ENCODE data around the gene MINDY2.
"Not testable (repeated sequence)": the region's sequence is repeated elsewhere in the genome, so short reads cannot be mapped to it uniquely, and the experiment has no call there.

MINDY2 gene

DNA sequence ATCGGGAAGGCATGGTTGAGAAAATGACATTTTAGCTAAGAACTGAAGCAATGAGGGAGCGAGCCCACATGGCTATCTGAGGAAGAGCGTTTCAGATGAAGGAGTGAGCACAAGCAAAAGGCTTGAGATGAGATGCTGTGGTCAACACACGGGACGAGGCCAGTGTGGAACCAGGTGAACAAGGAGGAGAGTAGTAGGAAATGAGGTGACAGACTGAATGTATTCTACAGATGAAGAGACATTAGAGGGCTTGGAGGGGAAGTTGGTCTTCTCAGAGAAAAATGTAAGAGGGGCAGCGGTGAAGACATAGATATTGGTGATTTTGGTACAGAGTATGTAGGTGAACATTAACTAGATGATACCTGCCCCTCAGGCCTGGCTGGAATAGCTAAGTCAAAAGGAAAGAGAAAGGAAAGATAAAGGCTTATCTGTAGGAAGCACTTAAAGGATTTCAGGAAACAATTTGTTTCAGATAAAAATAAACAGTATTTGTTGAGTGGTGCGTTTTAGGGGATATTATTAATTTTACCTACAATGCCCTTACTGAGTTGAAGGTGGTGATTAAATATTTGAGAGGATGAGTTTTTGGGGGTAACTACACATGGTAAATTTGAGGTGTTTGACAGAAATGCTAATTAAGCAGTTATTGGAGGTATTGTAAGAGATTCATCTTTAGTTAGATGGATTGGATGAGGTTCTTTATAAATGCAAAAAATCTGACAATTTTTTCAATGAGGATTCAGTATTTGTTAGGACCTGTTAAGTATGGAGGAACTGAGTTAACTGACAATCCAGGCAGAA is 105.4 kb downstream of the MINDY2 start:
- H3K4me1 ChIP-seq (ENCODE audit: control insufficient read depth in 2 of 2, insufficient read depth in 2 of 2, low read length in 2 of 2): no peaks in the 10 kb centered on the region
- no peak overlapping the region for H3K9ac ChIP-seq (ENCODE audit: low read depth in 1 of 2, low read length in 2 of 2)
- H3K27ac ChIP-seq (ENCODE audit: low read depth in 2 of 2, low read length in 2 of 2): no peak overlapping the region
- no peaks in the 10 kb centered on the region for H3K27me3 ChIP-seq (ENCODE audit: control insufficient read depth in 2 of 2, insufficient read depth in 2 of 2, low read length in 2 of 2)
- H3K36me3 ChIP-seq (ENCODE audit: control insufficient read depth in 2 of 2, insufficient read depth in 2 of 2, low read length in 2 of 2): peaks cover 21 to 27% of the 10 kb centered on the region in 2 donors
- no peak overlapping the region for H3K4me3 ChIP-seq (ENCODE audit: low read length in 2 of 2)
- no peaks in the 10 kb centered on the region for H3K9me3 ChIP-seq (ENCODE audit: control insufficient read depth in 2 of 2, low read length in 2 of 2)

DNA sequence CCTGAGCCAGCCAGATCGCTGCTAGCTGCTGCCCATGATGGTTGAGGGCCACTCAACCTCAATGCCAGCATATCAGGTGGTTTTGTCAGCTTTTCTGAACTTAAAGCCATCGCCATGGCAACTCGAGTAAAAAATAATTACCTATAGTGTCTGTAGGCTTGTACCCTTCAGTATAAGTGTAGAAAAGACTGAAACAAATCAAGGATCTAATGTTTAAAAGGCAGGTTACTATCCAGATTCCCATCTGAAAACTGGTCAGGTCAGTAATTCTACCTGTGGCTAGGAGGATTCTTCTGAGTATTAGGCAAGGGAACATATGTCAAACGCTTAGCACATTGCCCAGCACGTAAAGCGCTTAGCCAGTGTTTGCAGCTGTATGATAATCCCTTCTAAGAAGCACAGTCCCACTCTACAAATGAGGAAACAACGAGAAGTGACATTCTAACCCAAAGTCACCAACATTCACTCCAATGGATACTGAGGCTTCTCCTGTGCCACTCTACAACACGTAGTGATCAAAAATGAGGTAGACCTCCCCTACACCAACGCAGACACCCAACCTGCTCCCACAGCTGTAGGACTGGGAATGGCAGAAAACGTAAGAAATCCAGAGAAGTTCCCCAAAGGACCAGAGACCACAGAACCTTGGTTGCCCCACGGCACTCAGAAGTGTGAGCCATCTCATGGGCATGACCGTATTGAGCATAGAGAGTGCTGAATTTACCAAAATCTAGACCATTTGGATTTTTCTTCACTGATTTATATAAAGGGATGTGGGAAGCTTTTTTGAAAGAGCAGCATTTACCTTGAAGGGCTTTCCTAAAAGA is 107.1 kb downstream of the MINDY2 start:
- H3K4me3 ChIP-seq (ENCODE audit: low read length in 2 of 2): no peak overlapping the region
- H3K9ac ChIP-seq (ENCODE audit: low read depth in 1 of 2, low read length in 2 of 2): no peak overlapping the region
- no peaks in the 10 kb centered on the region for H3K9me3 ChIP-seq (ENCODE audit: control insufficient read depth in 2 of 2, low read length in 2 of 2)
- H3K36me3 ChIP-seq (ENCODE audit: control insufficient read depth in 2 of 2, insufficient read depth in 2 of 2, low read length in 2 of 2): peaks cover 30 to 42% of the 10 kb centered on the region in 2 donors
- H3K27me3 ChIP-seq (ENCODE audit: control insufficient read depth in 2 of 2, insufficient read depth in 2 of 2, low read length in 2 of 2): no peaks in the 10 kb centered on the region
- no peak overlapping the region for H3K27ac ChIP-seq (ENCODE audit: low read depth in 2 of 2, low read length in 2 of 2)
- no peaks in the 10 kb centered on the region for H3K4me1 ChIP-seq (ENCODE audit: control insufficient read depth in 2 of 2, insufficient read depth in 2 of 2, low read length in 2 of 2)

DNA sequence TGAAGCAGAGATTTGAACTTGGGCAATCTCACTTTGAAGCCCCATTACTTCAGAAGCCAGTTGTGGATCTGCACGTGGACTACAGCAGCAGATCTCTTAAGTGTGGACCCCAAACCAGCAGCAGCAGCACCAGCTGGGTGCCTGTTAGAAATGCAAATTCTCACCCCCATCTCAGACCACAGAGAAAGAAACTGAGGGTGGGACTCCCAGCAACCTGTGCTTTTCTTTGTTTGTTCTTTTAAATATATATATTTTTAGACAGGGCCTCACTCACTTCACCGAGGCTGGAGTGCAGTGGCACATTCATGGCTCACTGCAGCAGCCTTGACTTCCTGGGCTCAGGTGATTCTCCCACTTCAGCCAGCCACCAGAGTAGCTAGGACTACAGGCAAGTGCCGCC is 109.2 kb downstream of the MINDY2 start:
- H3K27ac ChIP-seq (ENCODE audit: low read depth in 2 of 2, low read length in 2 of 2): no peak overlapping the region
- H3K4me1 ChIP-seq (ENCODE audit: control insufficient read depth in 2 of 2, insufficient read depth in 2 of 2, low read length in 2 of 2): no peaks in the 10 kb centered on the region
- no peak overlapping the region for H3K9ac ChIP-seq (ENCODE audit: low read depth in 1 of 2, low read length in 2 of 2)
- no peaks in the 10 kb centered on the region for H3K9me3 ChIP-seq (ENCODE audit: control insufficient read depth in 2 of 2, low read length in 2 of 2)
- H3K4me3 ChIP-seq (ENCODE audit: low read length in 2 of 2): no peak overlapping the region
- H3K27me3 ChIP-seq (ENCODE audit: control insufficient read depth in 2 of 2, insufficient read depth in 2 of 2, low read length in 2 of 2): no peaks in the 10 kb centered on the region
- H3K36me3 ChIP-seq (ENCODE audit: control insufficient read depth in 2 of 2, insufficient read depth in 2 of 2, low read length in 2 of 2): peaks cover 42 to 55% of the 10 kb centered on the region in 2 donors

DNA sequence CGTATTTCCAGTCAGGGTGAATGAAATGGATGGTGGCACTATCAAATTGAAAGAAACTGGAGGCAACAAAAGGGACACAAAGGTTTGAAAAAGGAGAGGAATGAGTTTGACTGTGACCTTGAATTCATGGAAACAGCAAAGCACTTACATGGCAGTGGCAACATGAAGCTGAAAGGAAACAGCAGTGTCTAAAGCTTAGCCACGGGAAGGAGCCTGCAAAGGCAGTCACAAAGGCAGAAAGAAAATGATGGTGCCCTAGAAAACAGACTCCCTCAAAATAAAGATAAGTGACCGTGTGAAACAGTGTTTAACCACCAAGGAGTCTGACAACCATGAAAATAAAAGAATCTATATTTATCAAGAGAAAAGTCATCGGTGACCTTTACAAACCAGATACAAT is 111.1 kb downstream of the MINDY2 start:
- Histone ChIP-seq H3K9me3 (ENCODE audit: control insufficient read depth in 2 of 2, low read length in 2 of 2) (no peaks in the 10 kb centered on the region), H3K9ac (ENCODE audit: low read depth in 1 of 2, low read length in 2 of 2) (no peak overlapping the region), H3K36me3 (ENCODE audit: control insufficient read depth in 2 of 2, insufficient read depth in 2 of 2, low read length in 2 of 2) (peaks cover 59 to 70% of the 10 kb centered on the region in 2 donors), H3K4me3 (ENCODE audit: low read length in 2 of 2) (no peak overlapping the region), H3K27me3 (ENCODE audit: control insufficient read depth in 2 of 2, insufficient read depth in 2 of 2, low read length in 2 of 2) (no peaks in the 10 kb centered on the region), H3K27ac (ENCODE audit: low read depth in 2 of 2, low read length in 2 of 2) (no peak overlapping the region), H3K4me1 (ENCODE audit: control insufficient read depth in 2 of 2, insufficient read depth in 2 of 2, low read length in 2 of 2) (no peaks in the 10 kb centered on the region)

DNA sequence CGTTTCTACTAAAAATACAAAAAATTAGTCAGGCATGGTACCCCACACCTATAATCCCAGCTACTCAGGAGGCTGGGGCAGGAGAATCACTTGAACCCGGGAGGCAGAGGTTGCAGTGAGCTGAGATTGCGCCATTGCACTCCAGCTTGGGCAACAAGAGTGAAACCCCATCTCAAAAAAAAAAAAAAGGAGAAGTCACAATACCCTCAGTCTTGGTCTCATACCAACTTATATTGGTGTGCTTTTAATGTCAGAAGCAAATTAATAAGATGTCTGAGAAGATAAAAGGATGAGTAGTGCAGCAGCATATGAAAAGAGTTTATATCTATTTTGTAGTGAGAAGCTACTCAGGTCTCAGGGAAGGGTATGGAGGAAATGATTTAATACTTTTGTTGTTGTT is 112.8 kb downstream of the MINDY2 start:
- not testable (repeated sequence) for H3K9ac ChIP-seq (ENCODE audit: low read depth in 1 of 2, low read length in 2 of 2); H3K4me3 ChIP-seq (ENCODE audit: low read length in 2 of 2); H3K9me3 ChIP-seq (ENCODE audit: control insufficient read depth in 2 of 2, low read length in 2 of 2); H3K27me3 ChIP-seq (ENCODE audit: control insufficient read depth in 2 of 2, insufficient read depth in 2 of 2, low read length in 2 of 2); H3K27ac ChIP-seq (ENCODE audit: low read depth in 2 of 2, low read length in 2 of 2); H3K4me1 ChIP-seq (ENCODE audit: control insufficient read depth in 2 of 2, insufficient read depth in 2 of 2, low read length in 2 of 2)
- peaks cover 64 to 76% of the 10 kb centered on the region in 2 donors for H3K36me3 ChIP-seq (ENCODE audit: control insufficient read depth in 2 of 2, insufficient read depth in 2 of 2, low read length in 2 of 2)

DNA sequence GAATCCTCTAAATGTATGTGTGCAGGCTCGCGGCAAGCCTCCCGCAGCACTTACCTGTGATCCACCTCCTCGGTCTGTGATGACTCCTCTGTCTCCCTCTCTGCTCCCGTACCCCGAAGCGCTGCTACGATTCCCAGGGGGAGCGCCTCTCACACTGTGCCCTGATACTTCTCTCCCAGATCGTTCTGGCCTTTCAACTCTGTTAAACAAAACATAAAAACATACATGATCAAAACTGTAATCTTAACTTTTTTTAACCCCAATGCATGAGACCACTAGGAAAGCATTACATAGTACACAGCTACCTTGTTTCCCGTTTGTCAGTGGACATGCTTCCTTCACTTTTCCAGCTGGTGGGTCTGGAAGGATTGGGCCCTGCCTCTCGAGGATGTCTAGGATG is 115.8 kb downstream of the MINDY2 start:
- H3K9ac ChIP-seq (ENCODE audit: low read depth in 1 of 2, low read length in 2 of 2): no peak overlapping the region
- H3K9me3 ChIP-seq (ENCODE audit: control insufficient read depth in 2 of 2, low read length in 2 of 2): no peaks in the 10 kb centered on the region
- no peak overlapping the region for H3K4me3 ChIP-seq (ENCODE audit: low read length in 2 of 2)
- H3K36me3 ChIP-seq (ENCODE audit: control insufficient read depth in 2 of 2, insufficient read depth in 2 of 2, low read length in 2 of 2): peaks cover 81 to 83% of the 10 kb centered on the region in 2 donors
- H3K27ac ChIP-seq (ENCODE audit: low read depth in 2 of 2, low read length in 2 of 2): no peak overlapping the region
- no peaks in the 10 kb centered on the region for H3K4me1 ChIP-seq (ENCODE audit: control insufficient read depth in 2 of 2, insufficient read depth in 2 of 2, low read length in 2 of 2)
- no peaks in the 10 kb centered on the region for H3K27me3 ChIP-seq (ENCODE audit: control insufficient read depth in 2 of 2, insufficient read depth in 2 of 2, low read length in 2 of 2)

DNA sequence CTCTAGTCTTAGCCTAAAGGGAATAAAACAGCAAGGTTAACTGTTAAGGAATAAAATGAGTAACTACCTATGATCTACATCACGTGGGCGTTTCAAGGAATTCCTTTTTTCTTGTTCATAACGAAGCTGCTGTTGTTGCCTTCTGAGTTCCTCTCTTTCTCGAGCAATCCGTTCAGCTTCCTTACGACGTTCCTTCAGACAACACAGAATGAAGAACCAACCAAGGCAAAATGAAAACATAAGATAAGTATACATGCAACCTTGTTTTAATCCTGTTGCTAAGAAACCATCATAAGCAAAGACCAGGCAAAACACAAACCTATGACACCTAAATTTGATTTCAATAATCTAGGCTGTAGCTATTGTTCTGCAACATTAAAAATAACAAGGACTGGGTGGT is 118.3 kb downstream of the MINDY2 start:
- Histone ChIP-seq H3K4me1 (ENCODE audit: control insufficient read depth in 2 of 2, insufficient read depth in 2 of 2, low read length in 2 of 2) (no peaks in the 10 kb centered on the region), H3K27ac (ENCODE audit: low read depth in 2 of 2, low read length in 2 of 2) (no peak overlapping the region), H3K27me3 (ENCODE audit: control insufficient read depth in 2 of 2, insufficient read depth in 2 of 2, low read length in 2 of 2) (no peaks in the 10 kb centered on the region), H3K9ac (ENCODE audit: low read depth in 1 of 2, low read length in 2 of 2) (no peak overlapping the region), H3K36me3 (ENCODE audit: control insufficient read depth in 2 of 2, insufficient read depth in 2 of 2, low read length in 2 of 2) (peaks cover 84 to 91% of the 10 kb centered on the region in 2 donors), H3K4me3 (ENCODE audit: low read length in 2 of 2) (no peak overlapping the region), H3K9me3 (ENCODE audit: control insufficient read depth in 2 of 2, low read length in 2 of 2) (no peaks in the 10 kb centered on the region)

DNA sequence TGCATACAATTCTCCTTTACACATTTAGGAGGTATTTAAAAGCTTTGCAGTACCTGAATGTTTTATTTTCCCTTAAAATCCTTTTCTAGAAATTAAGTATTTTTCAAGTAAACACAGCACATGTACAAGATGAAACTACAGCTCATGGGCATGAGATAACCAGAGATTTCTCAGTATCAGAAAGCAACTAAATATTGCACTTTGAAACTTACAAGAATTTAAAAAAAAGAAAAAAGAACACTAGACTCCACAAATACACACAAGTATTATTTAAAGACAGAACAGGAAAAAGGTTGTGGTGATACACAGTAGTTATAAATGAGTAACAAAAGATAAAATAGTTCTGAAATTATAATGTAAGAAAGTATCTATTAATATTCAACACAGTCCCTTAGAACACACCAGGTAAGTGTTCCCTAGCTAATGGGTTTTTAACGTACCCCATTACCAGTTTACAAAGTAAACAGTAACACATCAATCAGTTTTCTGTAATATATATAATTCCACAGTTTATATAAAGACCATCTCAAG is 127.1 kb downstream of the MINDY2 start:
- Histone ChIP-seq H3K4me3 (ENCODE audit: low read length in 2 of 2) (no peak overlapping the region), H3K4me1 (ENCODE audit: control insufficient read depth in 2 of 2, insufficient read depth in 2 of 2, low read length in 2 of 2) (no peaks in the 10 kb centered on the region), H3K36me3 (ENCODE audit: control insufficient read depth in 2 of 2, insufficient read depth in 2 of 2, low read length in 2 of 2) (peaks cover 54% of the 10 kb centered on the region in 2 donors), H3K9me3 (ENCODE audit: control insufficient read depth in 2 of 2, low read length in 2 of 2) (no peaks in the 10 kb centered on the region), H3K9ac (ENCODE audit: low read depth in 1 of 2, low read length in 2 of 2) (no peak overlapping the region), H3K27ac (ENCODE audit: low read depth in 2 of 2, low read length in 2 of 2) (no peak overlapping the region), H3K27me3 (ENCODE audit: control insufficient read depth in 2 of 2, insufficient read depth in 2 of 2, low read length in 2 of 2) (no peaks in the 10 kb centered on the region)

DNA sequence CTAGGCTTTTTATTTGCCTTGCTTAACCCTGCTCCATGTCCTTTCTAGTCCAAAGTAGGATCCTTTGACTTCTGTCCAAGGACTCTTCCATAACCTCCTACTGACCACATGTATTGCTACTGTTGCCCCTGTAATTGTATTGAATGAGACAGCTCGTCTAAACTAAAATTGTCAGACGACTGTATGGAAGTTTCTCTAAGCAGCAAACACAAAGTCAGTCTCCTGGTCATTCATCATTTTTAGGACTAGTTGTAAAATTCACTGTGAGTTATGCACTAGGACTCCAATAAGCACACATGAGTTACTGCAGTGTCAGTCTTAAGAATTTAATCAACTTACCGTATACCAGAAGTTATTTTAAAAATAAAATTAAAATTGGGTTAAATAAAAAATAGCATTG is 129.5 kb downstream of the MINDY2 start:
- Histone ChIP-seq H3K9me3 (ENCODE audit: control insufficient read depth in 2 of 2, low read length in 2 of 2) (no peaks in the 10 kb centered on the region), H3K4me3 (ENCODE audit: low read length in 2 of 2) (no peak overlapping the region), H3K36me3 (ENCODE audit: control insufficient read depth in 2 of 2, insufficient read depth in 2 of 2, low read length in 2 of 2) (peaks cover 41% of the 10 kb centered on the region in 2 donors), H3K9ac (ENCODE audit: low read depth in 1 of 2, low read length in 2 of 2) (no peak overlapping the region), H3K27ac (ENCODE audit: low read depth in 2 of 2, low read length in 2 of 2) (no peak overlapping the region), H3K27me3 (ENCODE audit: control insufficient read depth in 2 of 2, insufficient read depth in 2 of 2, low read length in 2 of 2) (no peaks in the 10 kb centered on the region), H3K4me1 (ENCODE audit: control insufficient read depth in 2 of 2, insufficient read depth in 2 of 2, low read length in 2 of 2) (no peaks in the 10 kb centered on the region)
